C4-2B (cell line): ENCODE results near the gene SPSB1.

Experiments used
- H3K27ac ChIP-seq: fragments of 450-650 bp; 2 replicates; pipeline ENCODE4 v1.5.1; 2017
- ZFX ChIP-seq: fragments of 450-650 bp; IDR thresholded peaks from 2 replicates; pipeline ENCODE4 v1.6.1; 2017
- TF ChIP-seq, protein P1 (sequence below): fragments of 450-650 bp; conservative IDR thresholded peaks from 2 replicates; pipeline ENCODE4 v1.5.1; 2017; ENCODE audit warnings: mild to moderate bottlenecking

The SPSB1 gene

GRCh38 chr1:9384751-9385245, 92.1 kb downstream of the SPSB1 start:
- TF ChIP-seq, protein P1, sequence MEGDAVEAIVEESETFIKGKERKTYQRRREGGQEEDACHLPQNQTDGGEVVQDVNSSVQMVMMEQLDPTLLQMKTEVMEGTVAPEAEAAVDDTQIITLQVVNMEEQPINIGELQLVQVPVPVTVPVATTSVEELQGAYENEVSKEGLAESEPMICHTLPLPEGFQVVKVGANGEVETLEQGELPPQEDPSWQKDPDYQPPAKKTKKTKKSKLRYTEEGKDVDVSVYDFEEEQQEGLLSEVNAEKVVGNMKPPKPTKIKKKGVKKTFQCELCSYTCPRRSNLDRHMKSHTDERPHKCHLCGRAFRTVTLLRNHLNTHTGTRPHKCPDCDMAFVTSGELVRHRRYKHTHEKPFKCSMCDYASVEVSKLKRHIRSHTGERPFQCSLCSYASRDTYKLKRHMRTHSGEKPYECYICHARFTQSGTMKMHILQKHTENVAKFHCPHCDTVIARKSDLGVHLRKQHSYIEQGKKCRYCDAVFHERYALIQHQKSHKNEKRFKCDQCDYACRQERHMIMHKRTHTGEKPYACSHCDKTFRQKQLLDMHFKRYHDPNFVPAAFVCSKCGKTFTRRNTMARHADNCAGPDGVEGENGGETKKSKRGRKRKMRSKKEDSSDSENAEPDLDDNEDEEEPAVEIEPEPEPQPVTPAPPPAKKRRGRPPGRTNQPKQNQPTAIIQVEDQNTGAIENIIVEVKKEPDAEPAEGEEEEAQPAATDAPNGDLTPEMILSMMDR: no peak
- no peak for TF ChIP-seq ZFX
- H3K27ac ChIP-seq: peak overlapping the region; percentile 64

DNA sequence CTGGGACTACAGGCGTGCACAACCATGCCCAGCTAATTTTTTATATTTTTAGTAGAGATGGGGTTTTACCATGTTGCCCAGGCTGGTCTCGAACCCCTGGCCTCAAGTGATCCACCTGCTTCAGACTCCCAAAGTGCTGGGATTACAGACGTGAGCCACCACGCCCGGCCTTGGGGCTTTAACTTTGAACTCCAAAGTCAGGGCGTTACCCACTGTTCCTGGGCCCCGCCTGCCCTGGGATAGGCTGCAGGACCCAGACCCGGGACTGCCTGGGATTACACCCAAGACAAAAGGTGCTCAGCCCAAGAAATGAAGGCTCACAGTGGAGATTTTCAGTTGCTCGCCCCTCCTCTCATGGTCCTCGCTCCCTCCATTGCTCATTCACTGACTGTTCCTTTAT, 92.7 kb downstream of the SPSB1 start:
- peak overlapping the region; percentile 64 for H3K27ac ChIP-seq

- H3K27ac ChIP-seq: peak overlapping the region; percentile 64
- TF ChIP-seq, protein P1: no peak
- no peak; the same call in 1 of the 2 replicates for TF ChIP-seq ZFX
Observed at GRCh38 chr1:9385801-9386573, 93.3 kb downstream of the SPSB1 start.

DNA sequence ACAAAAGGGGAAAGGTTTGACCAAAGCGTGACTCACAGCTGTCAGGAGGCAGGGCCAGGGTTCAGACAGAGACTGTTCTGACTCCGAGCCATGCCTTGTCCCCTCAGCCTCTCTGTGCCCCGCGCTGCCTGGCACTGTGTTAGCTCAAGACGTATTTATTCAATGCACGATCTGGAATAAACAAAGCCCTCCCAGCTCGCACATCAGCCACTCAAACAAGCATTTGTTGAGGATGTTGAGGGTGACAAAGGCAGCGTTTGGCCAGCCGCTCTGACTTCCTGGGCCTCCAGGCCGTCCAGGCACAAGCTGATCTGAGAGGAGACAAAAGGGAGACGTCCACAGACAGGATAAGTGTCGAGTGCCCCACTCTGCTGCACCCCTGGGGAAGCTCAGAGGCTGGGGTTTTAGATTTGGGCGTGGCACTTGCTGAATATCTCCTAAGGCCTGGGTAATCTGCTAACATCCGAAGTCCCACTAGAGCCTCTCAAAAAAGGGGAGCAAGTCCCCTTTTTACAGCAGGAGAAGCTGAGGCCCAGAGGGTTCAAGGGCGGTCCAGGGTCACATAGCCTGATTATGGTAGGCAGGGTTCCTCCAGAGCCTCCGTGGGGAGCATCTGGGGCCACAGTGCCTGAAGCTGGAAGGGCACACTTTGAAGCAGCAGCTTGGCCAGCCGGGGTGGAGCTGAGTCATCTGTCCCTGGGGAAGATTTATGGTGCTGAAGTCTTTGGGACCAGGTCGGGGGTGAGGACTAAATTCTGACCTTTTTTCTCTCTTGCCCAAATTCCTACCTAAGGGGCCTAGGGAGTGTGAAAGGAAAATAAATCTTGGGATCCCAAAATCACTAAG, 95.9 kb downstream of the SPSB1 start:
- TF ChIP-seq ZFX: no peak
- TF ChIP-seq, protein P1: no peak
- no peak overlapping the region for H3K27ac ChIP-seq

GRCh38 chr1:9389968-9390367, 97.3 kb downstream of the SPSB1 start:
- TF ChIP-seq, protein P1: no peak
- no peak for TF ChIP-seq ZFX
- H3K27ac ChIP-seq: no peak overlapping the region

GRCh38 chr1:9391620-9392019, 98.9 kb downstream of the SPSB1 start:
- no peak for TF ChIP-seq ZFX
- TF ChIP-seq, protein P1: no peak
- H3K27ac ChIP-seq: no peak overlapping the region

- H3K27ac ChIP-seq: no peak overlapping the region
- no peak for TF ChIP-seq ZFX
- TF ChIP-seq, protein P1: no peak
Observed at GRCh38 chr1:9394010-9394409, 101.3 kb downstream of the SPSB1 start.
